Smooth muscle cell of bladder (primary cell): Measurements from ENCODE around the gene C2orf66. TPM values are rescaled to one million over a fixed set of nuclear protein-coding genes. Genes with fewer than 3 reads are reported as not detected.

Experiments used
- total RNA-seq: library from RNA; depleted of rRNA; stranded (reverse); fragments of >200 nt; gene quantifications from 2 replicates; pipeline ENCODE4 v1.2.3, GENCODE V29; 2014

C2orf66 gene
- total RNA-seq, result not detected in 2 replicates

GRCh38 chr2:196809260-196809659 is at the start of gene C2orf66:
C2orf66 (minus strand) TSS chr2:196809355; CDS start chr2:196809336, 19 bp downstream.

Other genes starting within 250 kb of the C2orf66 start
- gene HECW2, start 215.8 kb downstream of the C2orf66 start, total RNA-seq, result 1.4 and 1.8 TPM in 2 replicates
- 1.9 and 3.3 TPM in 2 replicates for gene CCDC150, start 169.6 kb downstream of the C2orf66 start, total RNA-seq
- 37.8 and 43.5 TPM in 2 replicates for gene GTF3C3, start 9.7 kb downstream of the C2orf66 start, total RNA-seq
- gene PGAP1, start 117.4 kb upstream of the C2orf66 start, total RNA-seq, result 4.1 and 4.7 TPM in 2 replicates